CD1c-positive myeloid dendritic cell (primary cell): ENCODE measurements around the gene CD164.

Source experiments
- DNase-seq: peaks from one replicate; pipeline ENCODE4 v3.0.0-alpha.2; 2016; ENCODE audit errors: extremely low spot score

The CD164 gene

GRCh38 chr6:109381747-109382575, at the start of gene CD164:
CD164 (minus strand) TSS chr6:109382467; CDS start chr6:109382378, 89 bp downstream.
- peak; percentile 98 for DNase-seq

GRCh38 chr6:109429496-109429895, 47.2 kb upstream of the CD164 start:
- DNase-seq, result no peak

- no peak for DNase-seq
These were observed 46.7 kb upstream of the CD164 start for GRCh38 chr6:109428889-109429477.

GRCh38 chr6:109424946-109425345, 42.7 kb upstream of the CD164 start:
- no peak for DNase-seq

- DNase-seq, result no peak
These were observed 38.9 kb upstream of the CD164 start for GRCh38 chr6:109421184-109421583.

- peak; percentile 7 for DNase-seq
These were observed 38.5 kb upstream of the CD164 start for GRCh38 chr6:109420751-109421150.

- DNase-seq, result no peak
These were observed 35.4 kb upstream of the CD164 start for GRCh38 chr6:109417646-109418045.

GRCh38 chr6:109411034-109411433, 28.8 kb upstream of the CD164 start:
- DNase-seq, result no peak

GRCh38 chr6:109406196-109406595, 23.9 kb upstream of the CD164 start:
- DNase-seq, result peak; percentile 69

GRCh38 chr6:109397020-109397419, 14.8 kb upstream of the CD164 start:
- peak; percentile 55 for DNase-seq

- peak; percentile 25 for DNase-seq
These were observed 13.9 kb upstream of the CD164 start for GRCh38 chr6:109396046-109396718.

- no peak for DNase-seq
These were observed 11.6 kb upstream of the CD164 start for GRCh38 chr6:109393886-109394281.

GRCh38 chr6:109393157-109393885, 11.1 kb upstream of the CD164 start:
- no peak for DNase-seq

GRCh38 chr6:109389650-109390274, 7.5 kb upstream of the CD164 start:
- no peak for DNase-seq

- DNase-seq, result no peak
These were observed 6.0 kb upstream of the CD164 start for GRCh38 chr6:109388265-109388664.

- peak; percentile 46 for DNase-seq
These were observed 1.2 kb upstream of the CD164 start for GRCh38 chr6:109383438-109383940.

- peak; percentile 96 for DNase-seq
These were observed 540 bp upstream of the CD164 start for GRCh38 chr6:109382576-109383437.

GRCh38 chr6:109381061-109381746, 1.1 kb downstream of the CD164 start:
- peak; percentile 64 for DNase-seq

- no peak for DNase-seq
These were observed 2.6 kb downstream of the CD164 start for GRCh38 chr6:109379711-109380110.

- no peak for DNase-seq
These were observed 4.5 kb downstream of the CD164 start for GRCh38 chr6:109377717-109378116.
